K562 (cell line): ENCODE results near the gene LRRC75A. TPM values are rescaled to one million over a fixed set of nuclear protein-coding genes. Genes with fewer than 3 reads are reported as not detected.

Experiments used
- ATAC-seq: fragments of 200-7000 bp; cut with Tn5 transposase; 3 replicates; pipeline ENCODE4 v1.9.1; 2020; ENCODE audit warnings: moderate library complexity
- BruUV-seq: library from RNA; stranded (reverse); fragments of 400-500 nt; replicated peaks from 2 replicates; lab custom pipeline; 2021; lab: Mats Ljungman, UMichigan
- CTCF ChIA-PET: fragments of 300-600 bp; formaldehyde crosslinking; extraction: SDS; loops from one replicate; lab custom pipeline; 2021; ENCODE audit warnings: low intra/inter-chr PET ratio; lab: Yijun Ruan, JAX
- POLR2A ChIA-PET: fragments of 300-600, 350-650 bp; sonication (Branson Sonifier 250); formaldehyde crosslinking; extraction: SDS; loops from one replicate; lab custom pipeline; 2021; ENCODE audit warnings: antibody characterized with exemption, inconsistent platforms; lab: Yijun Ruan, JAX
- DNase-seq, 4 experiments: peaks; one replicate each; pipeline versions ENCODE4 v3.0.0 to v3.0.0-alpha.2; 2011 to 2018; ENCODE audit warnings: low spot score in 3 of 4, mixed read lengths in 3 of 4; ENCODE audit errors: extremely low read depth in 1 of 4
- FAIRE-seq: peaks from 2 replicates; lab custom pipeline; 2011; peaks lifted over from hg19 to GRCh38; lab: Jason Lieb, UNC
- H2AFZ ChIP-seq: 2 replicates; pipeline ENCODE4 v1.6.0; 2011; ENCODE audit warnings: low read depth, low read length, control low read depth, inconsistent platforms
- H3K27ac ChIP-seq: fragments of 200-600 bp; 3 replicates; pipeline ENCODE4 v1.8.0; 2011; ENCODE audit warnings: low read depth, mild to moderate bottlenecking, control low read depth, inconsistent platforms, low read length, moderate library complexity, mixed read lengths; ENCODE audit errors: extremely low read depth
- H3K27me3 ChIP-seq, 2 experiments: fragments of 300-600 bp in 1 of 2; 2 replicates in 1 of 2; 3 replicates in 1 of 2; pipeline versions ENCODE4 v1.6.0 to v1.8.0; 2011; ENCODE audit warnings: inconsistent platforms in 2 of 2, low read length in 2 of 2, mild to moderate bottlenecking in 1 of 2, mixed read lengths in 1 of 2, moderate library complexity in 1 of 2; ENCODE audit not compliant: control insufficient read depth in 2 of 2, insufficient read depth in 2 of 2
- H3K36me3 ChIP-seq: fragments of 300-600 bp; 3 replicates; pipeline ENCODE4 v1.8.0; 2011; ENCODE audit warnings: mild to moderate bottlenecking, low read length, inconsistent platforms; ENCODE audit not compliant: control insufficient read depth, insufficient read depth
- H3K4me1 ChIP-seq, 2 experiments: fragments of 200-600 bp in 1 of 2; replicated peaks in 1 of 2; 2 replicates in 1 of 2; 3 replicates in 1 of 2; pipeline versions ENCODE4 v1.5.1 to v1.8.0; 2011; ENCODE audit warnings: inconsistent platforms in 2 of 2, low read length in 2 of 2, mild to moderate bottlenecking in 1 of 2, mixed read lengths in 1 of 2, moderate library complexity in 1 of 2; ENCODE audit not compliant: control insufficient read depth in 2 of 2, insufficient read depth in 2 of 2
- H3K4me2 ChIP-seq: 2 replicates; pipeline ENCODE4 v1.6.1; 2011; ENCODE audit warnings: low read length, control low read depth, inconsistent platforms, mixed read lengths; ENCODE audit not compliant: insufficient read depth
- H3K4me3 ChIP-seq: fragments of 200-600 bp; sonication (generic), shearing (Covaris generic); 2 replicates; pipeline ENCODE4 v1.5.1; 2016; ENCODE audit warnings: control low read depth, inconsistent platforms
- H3K79me2 ChIP-seq: fragments of 200-600 bp; 3 replicates; pipeline ENCODE4 v1.8.0; 2011; ENCODE audit warnings: low read length, inconsistent platforms; ENCODE audit not compliant: control insufficient read depth, insufficient read depth
- H3K9ac ChIP-seq, 2 experiments: 2 replicates each; pipeline versions ENCODE4 v1.6.0 to v1.6.1; 2011; ENCODE audit warnings: low read depth in 2 of 2, low read length in 2 of 2, control low read depth in 1 of 2, inconsistent platforms in 1 of 2, mild to moderate bottlenecking in 1 of 2, mixed read lengths in 1 of 2; ENCODE audit not compliant: insufficient read depth in 1 of 2
- H3K9me1 ChIP-seq: one replicate; pipeline ENCODE4 v1.6.0; 2011; ENCODE audit warnings: inconsistent platforms, mild to moderate bottlenecking, low read length, moderate library complexity; ENCODE audit not compliant: control insufficient read depth, insufficient read depth
- H3K9me3 ChIP-seq: replicated peaks from 2 replicates; pipeline ENCODE4 v1.5.1; 2011; ENCODE audit warnings: low read depth, low read length, inconsistent platforms; ENCODE audit not compliant: control insufficient read depth, insufficient read depth
- H4K20me1 ChIP-seq: replicated peaks from 2 replicates; pipeline ENCODE4 v1.6.1; 2011; ENCODE audit warnings: low read length, inconsistent platforms, mixed read lengths; ENCODE audit not compliant: control insufficient read depth, insufficient read depth
- CBFA2T3 ChIP-seq: fragments of 450-650 bp; IDR thresholded peaks from 2 replicates; pipeline ENCODE4 v1.6.1; 2017
- YY1 ChIP-seq, 3 experiments: IDR thresholded peaks; 2 replicates each; pipeline ENCODE4 v1.6.1; 2011; ENCODE audit warnings: low read length in 2 of 3, mild to moderate bottlenecking in 2 of 3, moderate library complexity in 2 of 3, borderline replicate concordance in 1 of 3, control low read depth in 1 of 3, low read depth in 1 of 3; ENCODE audit not compliant: insufficient read depth in 3 of 3, insufficient replicate concordance in 2 of 3, control insufficient read depth in 1 of 3, insufficient read length in 1 of 3; ENCODE audit errors: extremely low read depth in 1 of 3
- WGBS: fragments of 100-300 bp; shearing (Covaris generic); methylation state at CpG from one replicate; pipeline ENCODE4 v1.1.6; 2016; ENCODE audit warnings: low coverage, mixed read lengths; ENCODE audit not compliant: insufficient coverage; ENCODE audit errors: missing lambda C conversion rate; 5-methylcytosine and 5-hydroxymethylcytosine counted together
- in situ Hi-C: fragments of 300-500 bp; cut with MboI; formaldehyde crosslinking; loops from 4 replicates; pipeline ENCODE4 v1.15.0; 2018; ENCODE audit warnings: inconsistent platforms, mixed read lengths
- intact Hi-C: fragments of 100-400 bp; cut with micrococcal nuclease; formaldehyde crosslinking; loops from 2 replicates; pipeline ENCODE4 v1.14.2; 2022
- polyA plus RNA-seq, 8 experiments: library from polyadenylated mRNA; depleted of rRNA in 4 of 8; stranded (reverse) in 5 of 8; unstranded in 3 of 8; fragments of >200 nt; fragmentation: Nextera tagmentation in 2 of 8; fragmentation: Illumina TruSeq in 1 of 8; extraction: Ambion mirVana in 2 of 8; extraction: Trizol in 1 of 8; gene quantifications; 2 replicates each; pipeline versions ENCODE4 v1.2.1 to v1.2.3, GENCODE V29; 2011 to 2014; ENCODE audit warnings: inconsistent platforms in 1 of 8, missing spikeins in 1 of 8
- total RNA-seq, 7 experiments: library from RNA; depleted of rRNA in 6 of 7; stranded (reverse); fragments of >200 nt in 6 of 7; fragmentation: Illumina TruSeq in 2 of 7; extraction: Trizol in 2 of 7; gene quantifications; 2 replicates each; pipeline versions ENCODE4 v1.2.1 to v1.2.3, GENCODE V29; 2011 to 2021; ENCODE audit warnings: low replicate concordance in 1 of 7
- TF ChIP-seq, protein P1 (sequence below): fragments of 250-450 bp; sonication (Bioruptor Pico); IDR thresholded peaks from 2 replicates; pipeline ENCODE4 v1.4.0; 2020; ENCODE audit warnings: mild to moderate bottlenecking, moderate library complexity, borderline replicate concordance

The LRRC75A gene
- total and polyA plus RNA-seq, 9 of the 15 experiments (the other 6 are each of a cell fraction or from before 2014, with no cell fraction given) = 0.04 to 0.34 (median 0.08) TPM; not detected in 5

DNA sequence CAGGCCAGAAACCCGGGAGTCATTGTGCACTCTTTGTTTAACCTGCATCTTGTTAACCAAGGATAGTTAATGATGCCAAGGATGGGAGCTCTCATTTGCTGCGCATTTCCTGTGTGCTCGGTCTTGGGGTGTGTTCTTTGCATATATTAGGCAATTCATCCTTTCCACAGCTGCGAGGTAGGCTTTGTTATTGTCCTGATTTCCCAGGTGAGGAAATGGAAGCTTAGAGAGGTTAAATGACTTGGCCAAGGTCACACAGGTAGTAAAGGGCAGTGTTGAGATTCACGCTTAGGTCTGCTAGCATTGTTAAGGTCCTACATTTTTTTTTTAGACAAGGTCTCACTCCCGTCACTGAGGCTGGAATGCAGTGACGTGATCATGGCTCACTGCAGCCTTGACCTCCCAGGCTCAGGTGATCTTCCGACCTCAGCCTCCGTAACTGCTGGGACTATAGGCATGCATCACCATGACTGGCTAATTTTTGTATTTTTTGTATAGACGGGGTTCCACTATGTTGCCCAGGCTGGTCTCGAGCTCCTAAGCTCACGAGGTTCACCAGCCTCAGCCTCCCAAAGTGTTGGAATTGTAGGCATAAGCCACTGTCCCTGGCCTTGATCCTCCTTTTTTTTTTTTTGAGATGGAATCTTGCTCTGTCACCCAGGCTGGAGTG is 5.0 kb upstream of the LRRC75A start:
- Histone ChIP-seq H3K27ac (no peak overlapping the region), H3K4me1 (peaks cover 3 to 11% of the 10 kb centered on the region in 2 experiments; a peak in 4 of 5 replicates), H3K9ac (no peak overlapping the region), H2AFZ (no peak overlapping the region), H4K20me1 (no peaks in the 10 kb centered on the region), H3K27me3 (peaks cover 20 to 54% of the 10 kb centered on the region in 2 experiments), H3K79me2 (no peaks in the 10 kb centered on the region), H3K9me1 (no peaks in the 10 kb centered on the region), H3K4me2 (no peak overlapping the region), H3K9me3 (no peaks in the 10 kb centered on the region), H3K36me3 (no peaks in the 10 kb centered on the region), H3K4me3 (no peak overlapping the region)
- BruUV-seq = no TSS peak
- FAIRE-seq (no peak), ATAC-seq (no peak), DNase-seq (no peak)
- ChIA-PET POLR2A (no interaction called here), CTCF (no interaction called here)
- WGBS = 4% methylated on average over 12 of the region's 12 CpGs
- intact Hi-C loops = no loop called here
- in situ Hi-C loops = no loop called here
- TF ChIP-seq, protein P1, sequence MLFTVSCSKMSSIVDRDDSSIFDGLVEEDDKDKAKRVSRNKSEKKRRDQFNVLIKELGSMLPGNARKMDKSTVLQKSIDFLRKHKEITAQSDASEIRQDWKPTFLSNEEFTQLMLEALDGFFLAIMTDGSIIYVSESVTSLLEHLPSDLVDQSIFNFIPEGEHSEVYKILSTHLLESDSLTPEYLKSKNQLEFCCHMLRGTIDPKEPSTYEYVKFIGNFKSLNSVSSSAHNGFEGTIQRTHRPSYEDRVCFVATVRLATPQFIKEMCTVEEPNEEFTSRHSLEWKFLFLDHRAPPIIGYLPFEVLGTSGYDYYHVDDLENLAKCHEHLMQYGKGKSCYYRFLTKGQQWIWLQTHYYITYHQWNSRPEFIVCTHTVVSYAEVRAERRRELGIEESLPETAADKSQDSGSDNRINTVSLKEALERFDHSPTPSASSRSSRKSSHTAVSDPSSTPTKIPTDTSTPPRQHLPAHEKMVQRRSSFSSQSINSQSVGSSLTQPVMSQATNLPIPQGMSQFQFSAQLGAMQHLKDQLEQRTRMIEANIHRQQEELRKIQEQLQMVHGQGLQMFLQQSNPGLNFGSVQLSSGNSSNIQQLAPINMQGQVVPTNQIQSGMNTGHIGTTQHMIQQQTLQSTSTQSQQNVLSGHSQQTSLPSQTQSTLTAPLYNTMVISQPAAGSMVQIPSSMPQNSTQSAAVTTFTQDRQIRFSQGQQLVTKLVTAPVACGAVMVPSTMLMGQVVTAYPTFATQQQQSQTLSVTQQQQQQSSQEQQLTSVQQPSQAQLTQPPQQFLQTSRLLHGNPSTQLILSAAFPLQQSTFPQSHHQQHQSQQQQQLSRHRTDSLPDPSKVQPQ = no peak
- TF ChIP-seq YY1 (IDR thresholded peaks at IDR 0.05; ENCODE audit: borderline replicate concordance in 1 of 3, control insufficient read depth in 1 of 3, extremely low read depth in 1 of 3, insufficient read depth in 3 of 3, insufficient read length in 1 of 3, insufficient replicate concordance in 2 of 3, low read depth in 1 of 3, low read length in 2 of 3) = no peak
- TF ChIP-seq CBFA2T3 = no peak
